ENCODE measurements around the gene STARD5. TPM values are rescaled to one million over a fixed set of nuclear protein-coding genes. Genes with fewer than 3 reads are reported as not detected.

STARD5 gene
- total and polyA plus RNA-seq, 2 of the 4 experiments (the other 2 are of a cell fraction): 5.0 to 22.8 TPM

- POLR2A ChIA-PET (ENCODE audit: unreplicated experiment): no interaction called here
- no peak overlapping the region for H3K14ac ChIP-seq (replicated peaks; ENCODE audit: low read depth, low read length)
- H3K9me1 ChIP-seq (ENCODE audit: insufficient read depth, low read length): no peaks in the 10 kb centered on the region
- no peak overlapping the region for H3K4me2 ChIP-seq (ENCODE audit: low read depth, low read length)
- DNase-seq: no peak
- no peak overlapping the region for H2BK5ac ChIP-seq (ENCODE audit: low read depth, low read length, poor library complexity, severe bottlenecking)
- no TSS peak for BruUV-seq (replicated peaks)
- H4K5ac ChIP-seq (ENCODE audit: low read depth, low read length): no peak overlapping the region
- no peak overlapping the region for H3K4me3 ChIP-seq (ENCODE audit: insufficient read depth, low read depth, low read length)
- H3K23ac ChIP-seq (ENCODE audit: low read depth, low read length): no peak overlapping the region
- no peak overlapping the region for H3K56ac ChIP-seq (ENCODE audit: extremely low read depth, insufficient read depth, low read length)
- no peaks in the 10 kb centered on the region for H3K4me1 ChIP-seq (ENCODE audit: control insufficient read depth, insufficient read depth, low read length)
- H2BK15ac ChIP-seq (ENCODE audit: low read depth, low read length): no peak overlapping the region
- H2AFZ ChIP-seq (replicated peaks; ENCODE audit: low read length, poor library complexity): peak overlapping the region; percentile 10
- H4K91ac ChIP-seq (ENCODE audit: insufficient read depth, low read depth, low read length): no peak overlapping the region
- dilution Hi-C loops (cut with HindIII; ENCODE audit: low sequenced_read_pairs, unreplicated experiment): no loop called here
- CTCF ChIA-PET: no interaction called here
- H3K79me1 ChIP-seq (ENCODE audit: low read depth in 1 of 2, low read length in 2 of 2): no peaks in the 10 kb centered on the region
- H3K9me3 ChIP-seq (ENCODE audit: control insufficient read depth, insufficient read depth, low read length): no peaks in the 10 kb centered on the region; the same call in 1 of the 2 replicates
- H4K20me1 ChIP-seq (ENCODE audit: insufficient read depth, low read length): no peaks in the 10 kb centered on the region
- peak overlapping the region; percentile 37 for H2AK9ac ChIP-seq (replicated peaks; ENCODE audit: low read depth, low read length, poor library complexity)
- H4K8ac ChIP-seq (ENCODE audit: low read depth in 2 of 2, low read length in 2 of 2): no peak overlapping the region
- no peak overlapping the region for H2BK120ac ChIP-seq (ENCODE audit: low read depth, low read length)
- ATAC-seq (ENCODE audit: low read depth): no peak
- no peak overlapping the region for H3K9ac ChIP-seq (ENCODE audit: low read depth, low read length)
- no peaks in the 10 kb centered on the region for H3K36me3 ChIP-seq (ENCODE audit: control insufficient read depth, insufficient read depth, low read length)
- 100% methylated on average over 1 of the region's 5 CpGs; no CpG with 5 or more reads in 1 of the 2 experiments for WGBS, 2 experiments (ENCODE audit: extremely low coverage in 2 of 2, insufficient read length in 1 of 2)
- no peak overlapping the region for H3K4ac ChIP-seq (ENCODE audit: low read depth, low read length)
- no peaks in the 10 kb centered on the region; the same call in 1 of the 2 replicates for H3K27me3 ChIP-seq (ENCODE audit: control insufficient read depth, insufficient read depth, low read length)
- TF ChIP-seq POLR2A (IDR thresholded peaks at IDR 0.05; ENCODE audit: low read depth, low read length) (no peak), SMC3 (IDR thresholded peaks at IDR 0.05; ENCODE audit: low read depth, low read length) (no peak), RAD21 (IDR thresholded peaks at IDR 0.05; ENCODE audit: low read length) (no peak), RCOR1 (IDR thresholded peaks at IDR 0.05; ENCODE audit: insufficient replicate concordance, low read length) (no peak), NFE2L2 (IDR thresholded peaks at IDR 0.05; ENCODE audit: low read depth, low read length) (no peak), CEBPB (IDR thresholded peaks at IDR 0.05; ENCODE audit: low read depth, low read length) (no peak), FOS (IDR thresholded peaks at IDR 0.05; ENCODE audit: low read depth, low read length) (no peak), CHD1 (IDR thresholded peaks at IDR 0.05; ENCODE audit: low read depth, low read length) (no peak), CTCF (conservative IDR thresholded peaks at IDR 0.05; ENCODE audit: low read depth, low read length) (no peak), MAFK (IDR thresholded peaks at IDR 0.05; ENCODE audit: low read depth, low read length) (no peak), USF2 (IDR thresholded peaks at IDR 0.05; ENCODE audit: low read depth, low read length) (no peak), MXI1 (IDR thresholded peaks at IDR 0.05; ENCODE audit: borderline replicate concordance, low read depth, low read length) (no peak), RFX5 (IDR thresholded peaks at IDR 0.05; ENCODE audit: low read depth, low read length) (no peak), MAZ (IDR thresholded peaks at IDR 0.05; ENCODE audit: borderline replicate concordance, low read depth, low read length) (no peak), ELK1 (IDR thresholded peaks at IDR 0.05; ENCODE audit: borderline replicate concordance, low read depth, low read length) (no peak), BHLHE40 (IDR thresholded peaks at IDR 0.05; ENCODE audit: low read depth, low read length) (no peak)
- H2BK20ac ChIP-seq (ENCODE audit: low read depth, low read length): no peak overlapping the region
- H3K27ac ChIP-seq (ENCODE audit: insufficient read depth, low read length): no peak overlapping the region
- intact Hi-C loops (cut with micrococcal nuclease): loop anchor here (5.0 kb wide), 1 partner anchor 212 kb away; no protein-coding TSS in a partner anchor
- in situ Hi-C loops (cut with MboI; ENCODE audit: low sequenced_read_pairs): no loop called here
- H2AK5ac ChIP-seq (ENCODE audit: low read depth, low read length): no peak overlapping the region
- H3K18ac ChIP-seq (ENCODE audit: low read depth, low read length): no peak overlapping the region
Measured at GRCh38 chr15:81360491-81360890, 36.5 kb upstream of the STARD5 start.

Data from IMR-90 (cell line).